GM18867 (cell line): ENCODE data around the gene ZEB2.

Experiments
- ATAC-seq: cut with Tn5 transposase; IDR thresholded peaks from one replicate; pipeline ENCODE4 v1.9.1; 2021; ENCODE audit warnings: mild to moderate bottlenecking, moderate library complexity; ENCODE audit not compliant: unreplicated experiment

The ZEB2 gene

GRCh38 chr2:144529841-144530240, 9.9 kb upstream of the ZEB2 start:
- ATAC-seq = no peak

- ATAC-seq = no peak
Observed at GRCh38 chr2:144528108-144528507, 8.2 kb upstream of the ZEB2 start.

DNA sequence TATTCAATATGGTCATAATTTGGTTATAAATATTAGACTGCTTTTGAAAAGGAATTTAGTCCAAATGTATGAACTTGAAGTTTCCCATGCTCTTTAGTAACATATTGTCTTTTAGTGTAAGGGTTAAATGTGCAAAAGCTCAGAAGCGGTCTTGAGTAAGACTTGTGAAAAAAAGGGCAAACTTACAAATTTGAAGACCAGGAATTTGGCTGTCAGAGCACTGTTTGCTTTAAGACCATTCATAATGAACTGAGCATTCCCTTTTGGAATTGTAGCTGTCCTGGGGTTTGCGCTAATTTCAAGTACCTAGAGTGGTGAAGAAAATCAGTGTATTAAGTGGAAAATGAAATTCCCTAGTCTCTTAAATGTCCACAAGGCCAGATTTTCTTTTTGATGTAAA, 6.9 kb upstream of the ZEB2 start:
- no peak for ATAC-seq

GRCh38 chr2:144524118-144525009, 4.4 kb upstream of the ZEB2 start:
- no peak for ATAC-seq

GRCh38 chr2:144523596-144524117, 3.7 kb upstream of the ZEB2 start:
- no peak for ATAC-seq

DNA sequence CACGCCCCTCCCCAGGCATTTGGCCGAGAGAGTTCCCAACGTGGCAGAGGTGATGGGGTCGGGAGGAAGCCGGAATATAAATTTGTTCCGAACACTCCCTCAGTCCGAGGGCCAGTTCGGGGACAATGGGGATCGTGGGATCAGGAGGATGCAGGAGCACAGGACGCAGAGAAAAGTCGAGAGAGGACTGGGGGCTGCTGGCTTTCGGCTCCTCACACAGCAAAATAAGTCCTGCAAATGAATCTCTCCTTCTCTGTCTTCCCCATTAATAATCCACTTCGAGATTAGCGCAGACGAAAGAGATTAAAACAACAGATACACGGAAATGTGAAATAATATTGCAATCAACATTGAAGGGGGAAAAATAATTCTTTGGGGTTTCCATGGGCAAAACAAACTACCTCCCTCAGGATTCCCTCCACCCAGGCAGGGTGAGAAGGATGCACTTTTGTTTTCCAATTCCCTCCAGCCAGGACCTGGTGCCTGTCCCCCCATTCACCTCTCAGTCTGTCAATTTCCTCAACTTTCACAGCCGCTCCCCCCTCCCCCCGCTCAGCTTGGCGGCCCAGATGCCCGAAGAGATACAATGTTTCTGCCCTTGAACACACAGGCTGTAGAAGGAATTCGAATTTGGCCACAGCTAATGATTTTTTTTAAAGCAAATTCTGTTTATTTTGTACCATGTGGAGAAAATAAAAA, 3.1 kb upstream of the ZEB2 start:
- no peak for ATAC-seq

GRCh38 chr2:144522176-144522896, 2.4 kb upstream of the ZEB2 start:
- ATAC-seq = no peak

GRCh38 chr2:144521686-144522085, 1.8 kb upstream of the ZEB2 start:
- ATAC-seq = no peak

DNA sequence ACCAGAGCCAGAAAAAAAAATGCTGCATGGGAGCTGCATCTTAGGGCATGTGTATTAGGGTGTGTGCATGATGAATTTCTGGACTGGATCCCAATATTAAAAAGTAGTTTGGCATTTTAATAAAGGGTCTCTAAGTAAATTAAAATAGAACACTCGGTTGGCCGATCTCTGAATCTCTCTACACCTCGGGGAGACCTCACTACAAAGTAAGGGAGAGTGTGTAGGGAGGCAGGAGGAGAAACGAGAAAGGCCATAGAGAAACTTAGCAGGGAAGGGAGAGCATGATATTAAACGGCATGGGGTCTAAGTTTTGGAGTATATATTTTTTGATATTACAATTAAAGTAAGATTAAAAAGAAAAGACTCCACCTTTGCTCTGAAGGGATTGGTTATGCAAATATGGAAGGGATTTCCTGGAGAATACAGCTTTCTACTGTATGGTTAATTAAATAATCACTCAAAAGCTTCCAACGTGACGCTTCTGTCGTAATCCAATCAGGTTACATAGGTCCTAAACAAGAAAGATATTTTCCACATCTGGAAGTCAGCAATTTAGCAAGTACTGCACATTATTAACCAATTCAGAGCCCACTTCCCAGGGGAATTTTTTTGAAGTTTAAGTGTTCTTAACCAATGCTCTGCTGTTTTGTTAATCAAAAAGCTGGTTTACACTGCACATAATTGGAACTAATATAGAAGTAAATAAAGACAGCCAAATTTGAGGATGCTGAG, 1.0 kb upstream of the ZEB2 start:
- ATAC-seq = no peak

DNA sequence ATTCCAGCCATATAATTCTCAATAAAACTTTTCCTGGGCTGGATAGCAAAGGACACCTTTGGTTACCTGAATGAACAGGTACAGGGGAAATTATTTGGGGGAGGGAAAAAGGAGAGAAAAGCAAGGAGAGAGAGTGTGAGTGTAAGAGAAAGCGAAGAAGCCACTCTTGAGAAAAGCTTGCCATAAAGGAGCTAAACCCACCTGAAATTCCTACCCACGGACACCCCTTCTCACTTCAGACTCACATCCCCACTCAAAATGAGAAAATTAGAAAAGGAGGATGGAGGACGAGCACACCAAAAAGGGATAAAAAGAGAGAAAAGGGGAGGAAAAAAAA, 354 bp downstream of the ZEB2 start:
- ATAC-seq = no peak

DNA sequence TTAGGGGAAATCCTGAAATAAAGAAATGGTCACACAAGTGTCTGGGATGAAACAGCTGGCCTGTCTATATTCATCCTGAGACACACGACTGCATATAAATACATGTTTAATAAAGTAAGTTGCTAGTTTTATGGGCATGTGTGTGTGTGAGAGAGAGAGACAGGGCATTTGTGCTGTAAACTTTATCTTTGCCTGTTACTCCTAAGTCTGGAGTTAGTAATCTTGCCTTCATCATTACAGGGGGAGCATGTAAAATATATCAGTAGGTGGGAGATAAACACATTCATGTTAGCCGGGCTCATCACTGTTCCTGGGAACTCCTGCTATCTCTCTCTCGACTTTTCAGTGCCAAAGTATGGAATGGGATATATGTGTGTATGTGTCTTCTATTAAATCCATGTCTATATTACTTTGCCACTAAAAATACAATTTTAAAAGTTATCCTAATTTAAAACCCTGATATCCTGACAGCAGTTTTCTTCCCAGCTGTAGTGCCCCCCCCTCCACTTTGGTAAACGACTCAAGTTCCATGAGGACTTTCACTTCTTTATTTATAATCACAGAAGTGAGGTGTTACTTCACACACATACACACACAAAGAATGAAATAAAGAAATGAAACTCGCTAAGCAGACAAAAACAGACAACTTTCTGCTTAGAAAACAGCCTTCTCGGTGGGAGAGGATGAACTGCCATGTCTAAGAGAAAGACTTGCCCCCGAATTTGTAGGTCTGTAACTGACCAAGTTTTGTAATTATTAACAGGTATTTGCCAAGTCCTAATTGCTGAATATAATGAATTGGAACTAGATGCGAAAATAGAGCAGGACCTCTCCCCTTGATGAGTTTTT, 947 bp downstream of the ZEB2 start:
- ATAC-seq = peak; percentile 60

- ATAC-seq = no peak
Observed at GRCh38 chr2:144517866-144518747, 1.8 kb downstream of the ZEB2 start.

DNA sequence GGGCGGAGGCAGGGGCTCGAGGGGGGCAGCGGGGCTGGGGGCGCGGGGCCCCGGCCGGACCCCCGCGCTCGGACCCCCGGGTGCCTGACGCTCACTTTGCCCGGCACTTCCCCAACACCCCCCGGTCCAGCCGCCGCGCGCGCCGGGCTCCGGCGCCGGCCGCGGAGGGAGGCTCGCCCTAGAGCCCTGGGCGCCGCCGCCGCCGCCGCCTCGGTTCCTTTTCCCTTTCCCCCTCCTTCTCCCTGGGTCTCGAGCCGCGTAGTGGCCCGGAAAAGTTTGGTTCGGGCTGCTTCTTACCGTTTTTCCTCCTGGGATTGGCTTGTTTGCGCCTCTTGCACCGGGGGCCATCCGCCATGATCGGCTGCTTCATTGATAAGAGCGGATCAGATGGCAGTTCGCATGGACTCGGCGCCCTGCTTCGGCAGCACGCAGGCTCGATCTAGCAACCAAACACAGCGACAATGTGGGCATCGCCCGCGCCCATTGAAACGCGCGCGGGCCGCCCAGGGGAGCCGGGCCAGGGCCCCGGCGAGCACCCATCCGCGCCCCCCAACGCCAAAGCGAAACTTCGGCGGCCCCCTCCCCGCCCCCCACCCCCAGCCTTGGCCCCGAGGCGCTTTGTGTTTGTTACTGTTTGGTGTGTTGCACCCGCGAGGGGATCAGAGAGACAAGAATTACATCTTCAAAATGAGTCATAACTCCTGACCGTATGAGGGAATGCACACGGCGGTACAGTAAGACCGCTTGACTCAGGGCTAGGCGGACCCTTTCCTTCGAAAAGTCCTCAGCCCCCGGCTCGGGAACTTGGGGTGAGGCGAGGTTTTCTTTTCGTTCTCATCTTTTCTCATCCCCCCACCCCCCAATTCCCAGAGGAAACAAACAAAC, 2.7 kb downstream of the ZEB2 start:
- peak; percentile 59 for ATAC-seq

- ATAC-seq = peak; percentile 22
Observed at GRCh38 chr2:144516411-144516980, 3.4 kb downstream of the ZEB2 start.

DNA sequence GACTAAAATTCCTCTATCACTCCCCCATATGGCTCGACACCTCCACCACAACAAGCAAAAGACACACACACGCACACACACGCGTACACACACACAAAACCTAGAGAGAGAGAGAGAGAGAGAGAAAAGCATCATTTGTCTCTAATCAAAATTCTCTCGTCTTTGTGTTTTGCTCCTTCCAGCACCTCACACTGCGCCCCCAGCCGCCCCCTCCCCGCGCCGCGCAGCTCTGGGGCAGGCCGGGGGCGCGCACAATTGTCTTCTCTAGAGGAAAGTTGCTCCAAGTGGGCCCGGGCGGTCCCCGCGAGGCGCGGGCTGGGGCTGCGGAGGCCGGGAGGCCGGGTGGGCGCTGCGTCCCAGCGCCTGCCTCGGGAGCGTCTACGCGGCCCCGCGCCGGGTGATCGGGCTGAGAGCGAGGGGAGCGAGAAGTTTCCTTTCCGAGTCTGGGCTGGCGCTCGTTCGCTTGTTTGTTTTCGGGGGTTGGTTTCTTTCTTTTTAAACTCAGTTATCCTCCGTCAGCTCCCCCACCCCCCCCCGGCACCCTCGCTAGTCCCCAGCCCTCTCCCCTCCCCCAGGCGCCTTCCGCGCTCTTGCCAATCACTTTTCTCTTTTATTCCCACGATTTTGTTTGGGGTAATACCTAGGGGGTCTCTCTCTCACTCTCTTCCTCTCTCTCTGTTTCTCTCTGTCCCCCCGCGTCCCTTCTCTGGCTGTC, 4.1 kb downstream of the ZEB2 start:
- ATAC-seq = no peak

GRCh38 chr2:144515099-144515695, 4.7 kb downstream of the ZEB2 start:
- ATAC-seq = no peak
